NCI-H1092 (cell line): ENCODE data around the gene ARFRP1.
"Not testable (repeated sequence)": the region's sequence is repeated elsewhere in the genome, so short reads cannot be mapped to it uniquely, and the experiment has no call there.

Source experiments
- DNase-seq: peaks from one replicate; lab custom pipeline; 2025; lab: John Stamatoyannopoulos, UW

ARFRP1 gene

GRCh38 chr20:63655249-63655648 is 52.5 kb downstream of the ARFRP1 start:
- no peak for DNase-seq

GRCh38 chr20:63653974-63654668 is 53.7 kb downstream of the ARFRP1 start:
- DNase-seq: no peak

- DNase-seq: peak; percentile 80
Observed at GRCh38 chr20:63653041-63653973, 54.5 kb downstream of the ARFRP1 start, which contains the start of gene STMN3. Gene STMN3 (minus strand): TSS chr20:63653424. CDS start chr20:63653345, 79 bp downstream.

GRCh38 chr20:63652192-63652980 is 55.4 kb downstream of the ARFRP1 start:
- DNase-seq: peak; percentile 10

- DNase-seq: no peak
Observed at GRCh38 chr20:63651942-63652191, 55.9 kb downstream of the ARFRP1 start.

GRCh38 chr20:63650486-63650885 is 57.3 kb downstream of the ARFRP1 start:
- not testable (repeated sequence) for DNase-seq

- DNase-seq: no peak
Observed at GRCh38 chr20:63648895-63649589, 58.7 kb downstream of the ARFRP1 start.
